ENCODE measurements around the gene MSI2. TPM values are rescaled to one million over a fixed set of nuclear protein-coding genes. Genes with fewer than 3 reads are reported as not detected.

Gene MSI2
- total RNA-seq, 1 donor from 2014 or later = 33.8 TPM

- peaks cover 5% of the 10 kb centered on the region for H3K36me3 ChIP-seq (ENCODE audit: control insufficient read depth, insufficient read depth, low read length)
- no peak for DNase-seq (ENCODE audit: low read depth)
- H3K27me3 ChIP-seq (ENCODE audit: control insufficient read depth, insufficient read depth, low read length) = no peaks in the 10 kb centered on the region
- TF ChIP-seq, protein P1, sequence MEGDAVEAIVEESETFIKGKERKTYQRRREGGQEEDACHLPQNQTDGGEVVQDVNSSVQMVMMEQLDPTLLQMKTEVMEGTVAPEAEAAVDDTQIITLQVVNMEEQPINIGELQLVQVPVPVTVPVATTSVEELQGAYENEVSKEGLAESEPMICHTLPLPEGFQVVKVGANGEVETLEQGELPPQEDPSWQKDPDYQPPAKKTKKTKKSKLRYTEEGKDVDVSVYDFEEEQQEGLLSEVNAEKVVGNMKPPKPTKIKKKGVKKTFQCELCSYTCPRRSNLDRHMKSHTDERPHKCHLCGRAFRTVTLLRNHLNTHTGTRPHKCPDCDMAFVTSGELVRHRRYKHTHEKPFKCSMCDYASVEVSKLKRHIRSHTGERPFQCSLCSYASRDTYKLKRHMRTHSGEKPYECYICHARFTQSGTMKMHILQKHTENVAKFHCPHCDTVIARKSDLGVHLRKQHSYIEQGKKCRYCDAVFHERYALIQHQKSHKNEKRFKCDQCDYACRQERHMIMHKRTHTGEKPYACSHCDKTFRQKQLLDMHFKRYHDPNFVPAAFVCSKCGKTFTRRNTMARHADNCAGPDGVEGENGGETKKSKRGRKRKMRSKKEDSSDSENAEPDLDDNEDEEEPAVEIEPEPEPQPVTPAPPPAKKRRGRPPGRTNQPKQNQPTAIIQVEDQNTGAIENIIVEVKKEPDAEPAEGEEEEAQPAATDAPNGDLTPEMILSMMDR (IDR thresholded peaks at IDR 0.05; ENCODE audit: insufficient read depth, low read length, poor library complexity, severe bottlenecking) = no peak
- no peak overlapping the region for H3K4me3 ChIP-seq (ENCODE audit: low read depth, low read length)
Measured at GRCh38 chr17:57634713-57635465, 378.6 kb downstream of the MSI2 start.

DNA sequence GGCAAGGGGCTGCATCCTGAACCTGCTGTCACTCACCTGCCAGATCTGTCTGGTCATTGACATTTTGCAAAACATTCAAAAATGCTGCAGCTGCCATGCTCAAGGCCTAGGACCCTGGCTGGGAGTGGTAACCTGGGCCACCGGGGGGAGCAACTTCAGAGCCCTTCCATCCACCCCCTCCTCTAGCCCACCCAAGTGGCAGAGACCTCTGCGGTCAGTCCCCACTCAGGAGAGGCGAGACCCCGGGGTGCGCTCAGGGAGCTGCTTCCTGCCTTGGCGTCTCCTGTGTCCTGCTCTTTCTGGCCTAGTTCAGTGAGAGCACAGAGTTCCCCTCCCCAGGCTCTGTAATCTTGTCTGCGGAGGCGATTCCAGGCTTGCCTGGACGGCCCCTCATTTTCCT, 380.0 kb downstream of the MSI2 start:
- no peaks in the 10 kb centered on the region for H3K27me3 ChIP-seq (ENCODE audit: control insufficient read depth, insufficient read depth, low read length)
- TF ChIP-seq, protein P1 (IDR thresholded peaks at IDR 0.05; ENCODE audit: insufficient read depth, low read length, poor library complexity, severe bottlenecking) = no peak
- DNase-seq (ENCODE audit: low read depth) = no peak

DNA sequence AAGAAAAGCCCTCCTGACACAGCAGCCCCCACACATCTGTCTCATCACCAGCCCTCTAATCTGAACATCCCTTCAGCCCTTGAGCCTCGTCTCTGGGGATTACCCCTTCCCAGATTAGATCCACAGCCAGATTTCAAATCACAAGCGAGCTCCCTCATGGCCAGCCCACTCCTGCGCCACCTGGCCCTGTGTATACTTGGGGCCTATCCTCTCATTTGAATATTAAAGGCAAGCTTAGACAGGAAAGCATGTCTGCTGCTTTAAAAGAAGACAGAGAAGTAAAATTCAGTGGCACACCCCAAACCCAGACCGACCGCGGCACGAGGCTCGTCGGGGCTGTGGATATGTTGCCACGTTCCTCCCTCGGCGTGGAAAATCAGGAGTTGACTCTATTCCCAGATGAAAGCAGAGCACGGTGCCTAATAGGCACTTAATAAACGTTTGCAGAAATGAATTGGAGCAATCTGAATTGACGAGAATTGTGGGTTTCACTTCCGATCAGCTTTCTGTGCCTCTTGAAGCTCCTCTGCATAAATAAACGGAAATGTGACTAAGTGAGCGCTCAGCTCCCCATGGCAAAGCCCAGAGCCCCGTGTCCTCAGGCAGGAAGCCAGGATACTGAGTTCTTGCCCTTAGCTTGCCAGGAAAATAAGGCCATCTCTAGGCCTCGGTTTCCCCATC, 380.8 kb downstream of the MSI2 start:
- H3K36me3 ChIP-seq (ENCODE audit: control insufficient read depth, insufficient read depth, low read length) = peaks cover 4% of the 10 kb centered on the region
- TF ChIP-seq, protein P1 (IDR thresholded peaks at IDR 0.05; ENCODE audit: insufficient read depth, low read length, poor library complexity, severe bottlenecking) = no peak
- no peaks in the 10 kb centered on the region for H3K27me3 ChIP-seq (ENCODE audit: control insufficient read depth, insufficient read depth, low read length)
- no peak for DNase-seq (ENCODE audit: low read depth)
- H3K4me3 ChIP-seq (ENCODE audit: low read depth, low read length) = no peak overlapping the region

More for the DNA sequence above, 380.0 kb downstream of the MSI2 start:
- no peak overlapping the region for H3K4me3 ChIP-seq (ENCODE audit: low read depth, low read length)
- peaks cover 4% of the 10 kb centered on the region for H3K36me3 ChIP-seq (ENCODE audit: control insufficient read depth, insufficient read depth, low read length)

- TF ChIP-seq, protein P1 (IDR thresholded peaks at IDR 0.05; ENCODE audit: insufficient read depth, low read length, poor library complexity, severe bottlenecking) = no peak
- no peaks in the 10 kb centered on the region for H3K27me3 ChIP-seq (ENCODE audit: control insufficient read depth, insufficient read depth, low read length)
- DNase-seq (ENCODE audit: low read depth) = no peak
- H3K4me3 ChIP-seq (ENCODE audit: low read depth, low read length) = no peak overlapping the region
- peaks cover 4% of the 10 kb centered on the region for H3K36me3 ChIP-seq (ENCODE audit: control insufficient read depth, insufficient read depth, low read length)
Measured at GRCh38 chr17:57637666-57638010, 381.3 kb downstream of the MSI2 start.

- no peaks in the 10 kb centered on the region for H3K27me3 ChIP-seq (ENCODE audit: control insufficient read depth, insufficient read depth, low read length)
- DNase-seq (ENCODE audit: low read depth) = no peak
- peaks cover 4% of the 10 kb centered on the region for H3K36me3 ChIP-seq (ENCODE audit: control insufficient read depth, insufficient read depth, low read length)
- TF ChIP-seq, protein P1 (IDR thresholded peaks at IDR 0.05; ENCODE audit: insufficient read depth, low read length, poor library complexity, severe bottlenecking) = no peak
- H3K4me3 ChIP-seq (ENCODE audit: low read depth, low read length) = no peak overlapping the region
Measured at GRCh38 chr17:57638284-57638683, 382.0 kb downstream of the MSI2 start.
